ENCODE measurements around the gene KL. TPM values are rescaled to one million over a fixed set of nuclear protein-coding genes. Genes with fewer than 3 reads are reported as not detected.

Gene KL
- total RNA-seq, 1 experiment from 2014 or later: 0.28 TPM

GRCh38 chr13:33100886-33101285 lies 84.7 kb downstream of the KL start:
- Histone ChIP-seq H3K36me3 (ENCODE audit: control insufficient read depth, insufficient read depth, low read length) (no peaks in the 10 kb centered on the region), H3K27me3 (ENCODE audit: control insufficient read depth, insufficient read depth, low read length) (no peaks in the 10 kb centered on the region), H3K4me1 (ENCODE audit: control insufficient read depth, insufficient read depth, low read length) (no peaks in the 10 kb centered on the region), H3K4me3 (ENCODE audit: low read depth in 2 of 2, low read length in 2 of 2) (no peak overlapping the region), H3K27ac (ENCODE audit: low read length) (no peak overlapping the region), H3K9me3 (ENCODE audit: control insufficient read depth, insufficient read depth, low read depth, low read length) (no peaks in the 10 kb centered on the region)
- ChIA-PET POLR2A (no interaction called here), CTCF (no interaction called here)
- TF ChIP-seq TCF7L2 (IDR thresholded peaks at IDR 0.05; ENCODE audit: low read depth, low read length): no peak
- TF ChIP-seq, protein P1, sequence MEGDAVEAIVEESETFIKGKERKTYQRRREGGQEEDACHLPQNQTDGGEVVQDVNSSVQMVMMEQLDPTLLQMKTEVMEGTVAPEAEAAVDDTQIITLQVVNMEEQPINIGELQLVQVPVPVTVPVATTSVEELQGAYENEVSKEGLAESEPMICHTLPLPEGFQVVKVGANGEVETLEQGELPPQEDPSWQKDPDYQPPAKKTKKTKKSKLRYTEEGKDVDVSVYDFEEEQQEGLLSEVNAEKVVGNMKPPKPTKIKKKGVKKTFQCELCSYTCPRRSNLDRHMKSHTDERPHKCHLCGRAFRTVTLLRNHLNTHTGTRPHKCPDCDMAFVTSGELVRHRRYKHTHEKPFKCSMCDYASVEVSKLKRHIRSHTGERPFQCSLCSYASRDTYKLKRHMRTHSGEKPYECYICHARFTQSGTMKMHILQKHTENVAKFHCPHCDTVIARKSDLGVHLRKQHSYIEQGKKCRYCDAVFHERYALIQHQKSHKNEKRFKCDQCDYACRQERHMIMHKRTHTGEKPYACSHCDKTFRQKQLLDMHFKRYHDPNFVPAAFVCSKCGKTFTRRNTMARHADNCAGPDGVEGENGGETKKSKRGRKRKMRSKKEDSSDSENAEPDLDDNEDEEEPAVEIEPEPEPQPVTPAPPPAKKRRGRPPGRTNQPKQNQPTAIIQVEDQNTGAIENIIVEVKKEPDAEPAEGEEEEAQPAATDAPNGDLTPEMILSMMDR (IDR thresholded peaks at IDR 0.05): no peak
- TF ChIP-seq, protein P2, sequence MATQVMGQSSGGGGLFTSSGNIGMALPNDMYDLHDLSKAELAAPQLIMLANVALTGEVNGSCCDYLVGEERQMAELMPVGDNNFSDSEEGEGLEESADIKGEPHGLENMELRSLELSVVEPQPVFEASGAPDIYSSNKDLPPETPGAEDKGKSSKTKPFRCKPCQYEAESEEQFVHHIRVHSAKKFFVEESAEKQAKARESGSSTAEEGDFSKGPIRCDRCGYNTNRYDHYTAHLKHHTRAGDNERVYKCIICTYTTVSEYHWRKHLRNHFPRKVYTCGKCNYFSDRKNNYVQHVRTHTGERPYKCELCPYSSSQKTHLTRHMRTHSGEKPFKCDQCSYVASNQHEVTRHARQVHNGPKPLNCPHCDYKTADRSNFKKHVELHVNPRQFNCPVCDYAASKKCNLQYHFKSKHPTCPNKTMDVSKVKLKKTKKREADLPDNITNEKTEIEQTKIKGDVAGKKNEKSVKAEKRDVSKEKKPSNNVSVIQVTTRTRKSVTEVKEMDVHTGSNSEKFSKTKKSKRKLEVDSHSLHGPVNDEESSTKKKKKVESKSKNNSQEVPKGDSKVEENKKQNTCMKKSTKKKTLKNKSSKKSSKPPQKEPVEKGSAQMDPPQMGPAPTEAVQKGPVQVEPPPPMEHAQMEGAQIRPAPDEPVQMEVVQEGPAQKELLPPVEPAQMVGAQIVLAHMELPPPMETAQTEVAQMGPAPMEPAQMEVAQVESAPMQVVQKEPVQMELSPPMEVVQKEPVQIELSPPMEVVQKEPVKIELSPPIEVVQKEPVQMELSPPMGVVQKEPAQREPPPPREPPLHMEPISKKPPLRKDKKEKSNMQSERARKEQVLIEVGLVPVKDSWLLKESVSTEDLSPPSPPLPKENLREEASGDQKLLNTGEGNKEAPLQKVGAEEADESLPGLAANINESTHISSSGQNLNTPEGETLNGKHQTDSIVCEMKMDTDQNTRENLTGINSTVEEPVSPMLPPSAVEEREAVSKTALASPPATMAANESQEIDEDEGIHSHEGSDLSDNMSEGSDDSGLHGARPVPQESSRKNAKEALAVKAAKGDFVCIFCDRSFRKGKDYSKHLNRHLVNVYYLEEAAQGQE (IDR thresholded peaks at IDR 0.05; ENCODE audit: insufficient read depth in 1 of 2, low read depth in 2 of 2, low read length in 1 of 2): no peak
- TF ChIP-seq POLR2AphosphoS5 (IDR thresholded peaks at IDR 0.05; ENCODE audit: low read depth, low read length): no peak
- no peak for TF ChIP-seq SIN3A (IDR thresholded peaks at IDR 0.05; ENCODE audit: borderline replicate concordance, insufficient read depth, low read depth, low read length)
- ATAC-seq (no peak), DNase-seq (ENCODE audit: low read depth, low spot score) (no peak)
- intact Hi-C loops (cut with micrococcal nuclease; ENCODE audit: unreplicated experiment) (no loop called here), in situ Hi-C loops (cut with HindIII; ENCODE audit: low pct_unique_long_range_greater_than_20kb, low sequenced_read_pairs) (no loop called here)
- no TSS peak for BruUV-seq (replicated peaks)

- ATAC-seq: no peak
- in situ Hi-C loops (cut with HindIII; ENCODE audit: low pct_unique_long_range_greater_than_20kb, low sequenced_read_pairs) (no loop called here), intact Hi-C loops (cut with micrococcal nuclease; ENCODE audit: unreplicated experiment) (no loop called here)
- no peaks in the 10 kb centered on the region for H3K27me3 ChIP-seq (ENCODE audit: control insufficient read depth, insufficient read depth, low read length)
- no peak overlapping the region for H3K4me3 ChIP-seq (ENCODE audit: low read depth in 2 of 2, low read length in 2 of 2)
- H3K9me3 ChIP-seq (ENCODE audit: control insufficient read depth, insufficient read depth, low read depth, low read length): no peaks in the 10 kb centered on the region
- ChIA-PET CTCF (no interaction called here), POLR2A (no interaction called here)
- H3K4me1 ChIP-seq (ENCODE audit: control insufficient read depth, insufficient read depth, low read length): no peaks in the 10 kb centered on the region
- no peaks in the 10 kb centered on the region for H3K36me3 ChIP-seq (ENCODE audit: control insufficient read depth, insufficient read depth, low read length)
- BruUV-seq (replicated peaks): no TSS peak
- DNase-seq (ENCODE audit: low read depth, low spot score): no peak
- TF ChIP-seq TCF7L2 (IDR thresholded peaks at IDR 0.05; ENCODE audit: low read depth, low read length) (no peak), SIN3A (IDR thresholded peaks at IDR 0.05; ENCODE audit: borderline replicate concordance, insufficient read depth, low read depth, low read length) (no peak), POLR2AphosphoS5 (IDR thresholded peaks at IDR 0.05; ENCODE audit: low read depth, low read length) (no peak)
- TF ChIP-seq, protein P2 (IDR thresholded peaks at IDR 0.05; ENCODE audit: insufficient read depth in 1 of 2, low read depth in 2 of 2, low read length in 1 of 2): no peak
- TF ChIP-seq, protein P1 (IDR thresholded peaks at IDR 0.05): no peak
- no peak overlapping the region for H3K27ac ChIP-seq (ENCODE audit: low read length)
Observed at GRCh38 chr13:33101835-33102234, 85.6 kb downstream of the KL start.

Data from Panc1 (cell line).